NCI-H460 (cell line): ENCODE results near the gene HCN2. TPM values are rescaled to one million over a fixed set of nuclear protein-coding genes. Genes with fewer than 3 reads are reported as not detected.

Experiments used
- DNase-seq: peaks from one replicate; pipeline ENCODE4 v3.0.0-alpha.2; 2016; ENCODE audit warnings: low read depth; ENCODE audit errors: extremely low read depth
- polyA plus RNA-seq: library from polyadenylated mRNA; depleted of rRNA; stranded (reverse); fragments of >200 nt; gene quantifications from 2 replicates; pipeline ENCODE4 v1.2.3, GENCODE V29; 2014; cell fraction: nucleus; rRNA removed
- total RNA-seq: library from RNA; depleted of rRNA; stranded (reverse); fragments of >200 nt; shearing (Covaris generic); gene quantifications from 2 replicates; pipeline ENCODE4 v1.2.3, GENCODE V29; 2014; rRNA removed

The HCN2 gene
- 0.45 and 0.63 TPM in 2 replicates for total RNA-seq
- 0.33 and 0.42 TPM in 2 replicates for polyA plus RNA-seq

DNA sequence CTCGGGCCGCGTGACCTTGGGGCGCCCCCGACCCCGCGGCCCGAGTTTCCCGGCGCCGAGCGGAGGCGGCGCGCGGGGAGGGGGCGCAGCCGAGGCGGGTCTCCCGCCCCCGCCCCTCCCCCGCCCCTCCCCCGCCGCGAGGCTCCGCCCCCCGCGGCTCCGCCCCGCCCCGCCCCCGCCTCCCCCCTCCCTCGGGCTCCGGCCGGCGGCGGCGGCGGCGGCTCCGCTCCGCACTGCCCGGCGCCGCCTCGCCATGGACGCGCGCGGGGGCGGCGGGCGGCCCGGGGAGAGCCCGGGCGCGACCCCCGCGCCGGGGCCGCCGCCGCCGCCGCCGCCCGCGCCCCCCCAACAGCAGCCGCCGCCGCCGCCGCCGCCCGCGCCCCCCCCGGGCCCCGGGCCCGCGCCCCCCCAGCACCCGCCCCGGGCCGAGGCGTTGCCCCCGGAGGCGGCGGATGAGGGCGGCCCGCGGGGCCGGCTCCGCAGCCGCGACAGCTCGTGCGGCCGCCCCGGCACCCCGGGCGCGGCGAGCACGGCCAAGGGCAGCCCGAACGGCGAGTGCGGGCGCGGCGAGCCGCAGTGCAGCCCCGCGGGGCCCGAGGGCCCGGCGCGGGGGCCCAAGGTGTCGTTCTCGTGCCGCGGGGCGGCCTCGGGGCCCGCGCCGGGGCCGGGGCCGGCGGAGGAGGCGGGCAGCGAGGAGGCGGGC lies at the start of gene HCN2:
TSS of gene HCN2 (plus strand) at position 189 of the 703 bp plus-strand sequence. CDS start at position 254, 65 bp downstream.
- no peak for DNase-seq

DNA sequence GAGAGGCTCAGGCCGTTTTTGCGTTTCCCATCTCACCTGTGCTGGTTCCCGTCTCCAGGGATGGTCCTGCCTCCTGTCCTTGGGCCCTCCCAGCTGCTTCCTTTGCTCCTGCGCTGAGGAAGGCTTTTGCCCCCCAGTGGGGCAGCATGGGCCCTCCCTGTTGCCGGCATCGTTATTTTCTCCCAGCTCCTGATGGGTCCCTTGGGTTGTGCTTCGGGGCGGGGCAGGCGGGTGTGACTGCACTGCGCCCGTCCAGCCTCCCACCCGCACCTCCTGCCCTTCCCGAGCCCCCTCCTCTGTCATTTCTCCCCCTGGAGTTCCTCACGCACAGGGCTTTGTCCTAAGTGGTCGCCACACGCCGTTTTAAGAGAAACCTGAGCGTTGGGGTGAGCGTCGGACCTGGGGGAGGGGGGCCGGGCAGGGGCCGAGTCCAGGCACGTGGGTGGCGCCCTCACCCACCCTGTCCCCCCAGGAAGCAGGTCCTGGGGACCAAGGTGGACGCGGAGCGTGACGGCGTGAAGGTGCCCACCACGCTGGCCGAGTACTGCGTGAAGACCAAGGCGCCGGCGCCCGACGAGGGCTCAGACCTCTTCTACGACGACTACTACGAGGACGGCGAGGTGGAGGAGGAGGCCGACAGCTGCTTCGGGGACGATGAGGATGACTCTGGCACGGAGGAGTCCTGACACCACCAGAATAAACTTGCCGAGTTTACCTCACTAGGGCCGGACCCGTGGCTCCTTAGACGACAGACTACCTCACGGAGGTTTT lies 48.6 kb upstream of the HCN2 start:
- DNase-seq, result no peak

DNA sequence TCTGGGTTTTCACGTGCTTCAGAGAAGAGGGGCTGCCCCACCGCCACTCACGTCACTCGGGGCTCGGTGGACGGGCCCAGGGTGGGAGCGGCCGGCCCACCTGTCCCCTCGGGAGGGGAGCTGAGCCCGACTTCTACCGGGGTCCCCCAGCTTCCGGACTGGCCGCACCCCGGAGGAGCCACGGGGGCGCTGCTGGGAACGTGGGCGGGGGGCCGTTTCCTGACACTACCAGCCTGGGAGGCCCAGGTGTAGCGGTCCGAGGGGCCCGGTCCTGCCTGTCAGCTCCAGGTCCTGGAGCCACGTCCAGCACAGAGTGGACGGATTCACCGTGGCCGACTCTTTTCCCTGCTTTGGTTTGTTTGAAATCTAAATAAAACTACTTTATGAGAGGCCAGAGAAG lies 48.0 kb upstream of the HCN2 start:
- no peak for DNase-seq

DNA sequence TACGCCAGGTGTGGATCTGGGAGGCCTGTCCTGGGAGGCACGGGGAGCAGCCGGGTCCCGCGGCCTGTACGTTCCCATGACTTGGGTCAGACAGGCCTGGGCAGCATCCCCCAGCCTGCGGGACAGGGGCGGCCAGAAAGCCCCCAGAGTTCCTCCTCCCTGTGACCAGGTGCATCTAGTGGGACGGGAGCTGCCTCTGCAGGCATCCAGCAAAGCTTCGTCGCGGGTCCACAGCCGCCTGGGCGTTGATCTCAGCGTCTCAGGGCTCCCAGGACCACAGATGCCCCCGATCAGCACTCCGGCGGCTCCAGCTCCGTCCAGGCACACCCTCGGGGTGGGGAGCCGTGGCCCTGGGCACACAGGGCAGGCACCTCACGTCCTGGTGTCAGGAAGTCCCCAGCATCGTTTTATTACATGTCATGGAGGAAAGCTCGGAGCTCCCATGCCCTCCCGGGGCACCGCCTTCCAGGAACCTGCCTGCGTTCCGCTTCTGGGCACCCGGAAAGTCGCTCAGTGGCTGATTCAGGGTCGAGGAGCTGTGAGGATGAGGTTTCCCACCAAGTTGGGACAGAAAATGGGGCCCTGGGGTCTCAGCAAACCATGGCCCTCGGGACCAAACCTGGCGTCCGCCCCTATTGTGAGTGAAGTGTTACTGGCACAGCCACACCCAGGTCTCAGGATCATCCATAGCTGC lies 47.4 kb upstream of the HCN2 start:
- DNase-seq, result no peak

DNA sequence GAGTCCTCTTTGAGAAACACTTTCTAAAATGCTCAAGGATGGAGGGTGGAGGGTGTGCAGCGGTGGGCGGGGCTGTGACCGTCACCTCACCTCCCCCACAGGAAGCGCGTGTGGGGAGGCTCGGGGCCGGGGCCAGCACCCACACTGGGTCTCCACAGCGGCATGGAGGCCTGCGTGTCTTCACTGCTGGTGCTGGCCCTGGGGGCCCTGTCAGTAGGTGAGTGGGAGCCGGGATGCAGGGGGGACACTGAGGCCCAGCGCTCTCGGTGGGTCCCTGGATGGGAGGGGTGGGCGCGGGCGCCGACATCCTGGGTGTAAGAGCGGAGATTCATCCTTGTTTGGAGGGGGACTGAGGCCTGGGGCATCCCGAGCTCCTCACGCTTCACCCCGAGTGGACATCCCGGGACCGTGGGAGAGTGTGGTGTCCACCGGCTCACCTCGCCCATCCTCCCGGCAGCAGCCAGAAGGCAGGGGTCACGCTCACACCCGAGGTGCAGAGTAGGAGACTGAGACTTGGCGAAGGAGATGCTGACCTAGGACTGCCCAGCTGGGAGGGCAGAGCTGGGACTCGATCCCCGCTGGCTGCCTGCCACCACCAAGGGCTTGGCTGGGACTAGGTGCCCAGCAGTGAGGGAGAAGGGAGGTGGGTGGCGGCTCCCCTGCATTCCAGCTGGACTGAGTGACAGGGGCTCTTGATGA lies 45.6 kb upstream of the HCN2 start, which contains the start of gene GZMM:
TSS of gene GZMM (plus strand) at position 144 of the 699 bp plus-strand sequence. CDS start at position 163, 19 bp downstream.
- no peak for DNase-seq

DNA sequence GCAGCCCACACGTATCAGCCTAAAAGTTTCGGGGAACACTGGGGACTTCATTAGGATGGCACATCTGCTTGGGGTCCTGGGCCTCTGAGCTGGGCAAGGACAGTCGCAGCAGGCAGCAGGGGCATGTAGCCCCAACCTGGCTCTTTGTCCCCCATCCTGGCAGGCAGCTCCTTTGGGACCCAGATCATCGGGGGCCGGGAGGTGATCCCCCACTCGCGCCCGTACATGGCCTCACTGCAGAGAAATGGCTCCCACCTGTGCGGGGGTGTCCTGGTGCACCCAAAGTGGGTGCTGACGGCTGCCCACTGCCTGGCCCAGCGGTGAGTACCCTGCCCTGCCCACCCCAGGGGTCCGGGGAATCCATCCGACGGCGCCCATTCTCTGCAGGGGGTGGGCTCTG lies 42.6 kb upstream of the HCN2 start:
- no peak for DNase-seq

DNA sequence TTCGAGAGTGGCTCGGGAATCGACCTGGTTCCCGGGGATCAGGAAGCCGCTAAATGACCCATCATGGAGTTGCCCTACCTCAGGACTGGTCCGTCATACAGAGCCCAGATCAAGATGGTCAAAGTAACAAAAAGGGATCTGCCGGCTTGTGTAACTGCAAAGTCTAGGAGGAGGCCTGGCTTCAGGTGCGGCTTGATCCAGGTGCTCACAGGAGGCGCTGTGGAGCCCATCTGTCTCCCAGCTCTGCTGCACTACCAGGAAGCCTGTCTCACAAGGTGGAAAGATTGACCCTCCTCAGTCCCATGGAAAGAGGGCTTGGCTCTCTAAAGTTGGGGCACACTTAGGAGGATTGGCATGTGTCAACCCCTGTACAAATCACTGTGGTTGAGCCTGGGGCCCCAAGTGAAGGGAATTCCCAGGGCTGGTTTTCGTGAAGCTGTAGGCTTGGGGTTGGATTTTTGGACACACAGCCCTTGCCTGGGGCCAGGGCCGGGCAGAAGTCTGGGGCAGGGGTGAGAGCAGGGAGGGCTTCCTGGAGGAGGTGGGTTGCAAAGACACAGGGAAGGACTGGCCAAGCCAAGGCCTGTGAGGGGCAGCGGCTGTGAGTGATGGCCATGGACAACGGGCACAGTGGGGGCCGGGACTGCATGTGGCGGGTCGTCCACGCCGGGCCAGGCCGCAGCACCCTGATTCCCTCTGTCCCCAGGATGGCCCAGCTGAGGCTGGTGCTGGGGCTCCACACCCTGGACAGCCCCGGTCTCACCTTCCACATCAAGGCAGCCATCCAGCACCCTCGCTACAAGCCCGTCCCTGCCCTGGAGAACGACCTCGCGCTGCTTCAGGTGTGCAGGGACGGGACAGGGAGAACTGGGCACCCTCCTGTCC lies 41.6 kb upstream of the HCN2 start:
- DNase-seq, result no peak

DNA sequence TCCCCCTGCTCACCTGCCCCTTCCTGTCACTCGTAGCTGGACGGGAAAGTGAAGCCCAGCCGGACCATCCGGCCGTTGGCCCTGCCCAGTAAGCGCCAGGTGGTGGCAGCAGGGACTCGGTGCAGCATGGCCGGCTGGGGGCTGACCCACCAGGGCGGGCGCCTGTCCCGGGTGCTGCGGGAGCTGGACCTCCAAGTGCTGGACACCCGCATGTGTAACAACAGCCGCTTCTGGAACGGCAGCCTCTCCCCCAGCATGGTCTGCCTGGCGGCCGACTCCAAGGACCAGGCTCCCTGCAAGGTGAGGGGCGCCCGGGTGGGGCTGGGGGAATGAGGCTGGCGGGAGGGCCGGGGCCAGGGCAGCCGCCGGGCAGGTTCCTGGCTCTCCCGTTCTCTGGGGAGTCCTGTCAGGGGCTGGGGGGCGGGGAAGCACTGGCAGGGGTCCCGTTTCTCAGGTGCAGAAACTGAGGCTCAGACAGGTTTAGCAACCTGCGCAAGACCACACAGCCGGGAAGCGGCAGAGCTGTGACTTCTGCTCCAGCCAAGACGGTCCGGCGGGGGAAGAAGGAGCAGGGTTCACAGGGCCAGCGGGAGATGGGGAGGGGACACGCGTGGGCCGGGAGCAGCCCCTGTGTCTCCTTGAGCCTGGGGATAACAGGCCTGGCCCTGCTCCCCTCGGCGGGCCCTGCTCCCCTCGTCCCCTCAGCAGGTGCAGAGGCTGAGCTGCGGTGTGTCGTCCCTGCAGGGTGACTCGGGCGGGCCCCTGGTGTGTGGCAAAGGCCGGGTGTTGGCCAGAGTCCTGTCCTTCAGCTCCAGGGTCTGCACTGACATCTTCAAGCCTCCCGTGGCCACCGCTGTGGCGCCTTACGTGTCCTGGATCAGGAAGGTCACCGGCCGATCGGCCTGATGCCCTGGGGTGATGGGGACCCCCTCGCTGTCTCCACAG lies 40.5 kb upstream of the HCN2 start:
- no peak for DNase-seq

DNA sequence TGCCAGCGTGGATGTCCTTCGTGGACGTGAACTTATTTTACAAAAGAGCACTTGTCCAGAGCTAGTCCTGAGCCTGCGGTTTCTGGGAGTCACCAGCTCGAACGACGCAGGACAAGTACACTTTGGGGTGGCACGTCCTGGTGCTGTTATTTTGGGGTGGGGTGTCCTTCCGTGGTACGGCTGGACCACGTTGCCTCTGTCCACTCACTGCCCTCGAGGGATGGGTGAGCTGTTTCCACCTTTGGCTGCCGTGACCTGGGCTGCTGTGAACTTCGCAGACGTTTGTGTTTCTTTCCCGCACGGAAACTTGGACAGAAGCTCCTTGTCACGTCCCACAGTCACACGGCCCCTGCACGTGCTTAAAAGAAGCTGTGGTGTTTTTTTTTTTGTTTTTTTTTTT lies 34.9 kb upstream of the HCN2 start:
- no peak for DNase-seq

DNA sequence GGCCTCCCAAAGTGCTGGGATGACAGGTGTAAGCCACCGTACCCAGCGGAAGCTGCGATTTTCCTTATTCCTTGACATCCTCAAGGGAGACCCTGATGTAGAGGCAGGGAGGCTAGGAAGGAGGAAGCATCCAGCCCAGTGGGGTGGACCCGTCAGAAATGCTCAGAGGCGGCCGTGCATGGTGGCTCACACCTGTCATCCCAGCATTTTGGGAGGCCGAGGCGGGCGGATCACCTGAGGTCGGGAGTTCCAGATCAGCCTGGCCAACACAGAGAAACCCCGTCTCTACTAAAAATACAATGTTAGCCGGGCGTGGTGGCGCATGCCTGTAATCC lies 34.2 kb upstream of the HCN2 start:
- no peak for DNase-seq

DNA sequence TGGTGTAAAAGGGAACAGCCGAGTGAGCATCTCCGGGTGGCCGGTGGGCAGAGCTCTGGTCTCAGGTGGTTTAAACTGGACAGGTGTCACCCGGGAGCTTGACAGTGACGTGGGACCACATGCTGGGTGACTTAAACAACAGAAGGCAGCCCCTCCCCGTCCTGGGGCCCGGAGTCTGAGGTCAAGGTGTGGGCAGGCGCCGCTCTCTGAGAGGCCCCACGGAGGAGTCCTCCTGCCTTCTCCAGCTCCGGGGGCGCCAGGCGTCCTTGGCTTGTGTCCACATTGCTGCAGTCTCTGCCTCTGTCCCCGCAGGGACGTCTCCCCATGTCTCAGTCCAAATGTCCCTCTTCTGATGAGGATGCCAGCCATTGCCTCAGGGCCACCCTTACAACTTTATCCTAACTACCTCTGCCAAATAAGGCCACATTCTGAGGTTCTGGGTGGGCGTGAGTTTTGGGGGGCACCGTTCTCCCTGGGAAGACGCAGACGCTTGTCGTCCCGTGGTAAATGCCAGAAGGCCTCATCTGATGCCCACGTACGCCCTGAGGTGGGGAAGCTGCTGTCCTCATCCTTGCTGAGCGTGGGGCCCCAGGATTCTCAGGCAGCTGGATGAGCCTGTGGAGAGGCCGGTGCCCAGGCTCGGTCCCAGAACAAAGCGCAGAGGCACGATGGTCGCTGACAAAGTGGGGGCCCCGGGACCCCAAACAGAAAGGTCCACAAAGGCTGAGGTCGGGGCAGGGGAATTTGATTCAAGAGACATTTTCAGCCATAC lies 32.9 kb upstream of the HCN2 start:
- DNase-seq, result no peak

DNA sequence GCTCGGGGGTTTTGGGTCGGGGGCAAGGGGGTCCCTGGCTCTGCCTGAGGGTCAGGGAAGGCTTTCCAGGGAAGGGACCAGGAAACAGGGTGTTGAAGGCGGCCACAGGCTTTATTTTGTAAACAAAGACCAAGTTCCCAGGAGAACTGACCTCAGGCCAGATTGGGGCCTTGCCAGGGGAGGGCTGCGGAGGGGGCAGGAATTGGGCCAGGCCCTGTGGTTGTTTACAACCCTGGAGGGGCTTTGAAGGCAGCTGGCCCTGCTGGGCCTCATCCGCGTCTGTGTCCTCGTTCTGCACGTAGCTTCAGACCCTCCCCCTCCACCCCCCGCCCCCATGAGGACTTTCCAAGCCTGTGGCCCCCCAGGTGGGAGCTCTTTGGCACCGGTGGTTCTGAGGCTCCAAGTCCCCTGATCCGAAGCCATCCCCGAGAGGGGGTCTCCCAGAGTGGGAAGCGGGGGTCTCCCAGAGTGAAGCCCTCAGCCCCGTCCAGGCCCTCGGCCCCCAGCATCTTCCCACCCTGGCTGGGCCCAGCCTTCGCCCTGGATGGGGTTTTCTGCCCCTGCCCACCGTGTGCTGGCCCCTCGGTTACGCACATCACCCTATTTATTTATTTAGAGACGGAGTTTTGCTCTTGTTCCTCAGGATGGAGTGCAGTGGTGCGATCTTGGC lies 30.8 kb upstream of the HCN2 start:
- DNase-seq, result no peak

DNA sequence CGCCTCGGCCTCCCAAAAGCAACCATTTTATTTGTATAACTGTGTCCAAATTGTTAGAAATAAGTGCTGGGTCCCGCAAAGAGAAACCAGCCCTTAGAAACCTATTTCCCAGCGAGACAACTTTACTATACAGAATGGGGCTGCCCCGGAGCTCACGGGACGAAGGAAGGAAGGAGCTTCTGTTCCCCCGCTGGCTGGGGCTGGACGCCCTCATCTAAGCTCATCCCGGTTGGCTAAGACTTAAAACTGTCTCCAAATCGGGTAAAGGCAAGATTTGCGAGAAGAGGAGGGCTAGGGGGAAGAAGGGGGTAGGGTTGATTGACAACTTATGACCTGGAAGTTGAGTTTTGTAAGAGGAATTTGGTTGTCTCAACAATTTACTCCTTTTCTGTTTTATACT lies 29.6 kb upstream of the HCN2 start:
- DNase-seq, result no peak

DNA sequence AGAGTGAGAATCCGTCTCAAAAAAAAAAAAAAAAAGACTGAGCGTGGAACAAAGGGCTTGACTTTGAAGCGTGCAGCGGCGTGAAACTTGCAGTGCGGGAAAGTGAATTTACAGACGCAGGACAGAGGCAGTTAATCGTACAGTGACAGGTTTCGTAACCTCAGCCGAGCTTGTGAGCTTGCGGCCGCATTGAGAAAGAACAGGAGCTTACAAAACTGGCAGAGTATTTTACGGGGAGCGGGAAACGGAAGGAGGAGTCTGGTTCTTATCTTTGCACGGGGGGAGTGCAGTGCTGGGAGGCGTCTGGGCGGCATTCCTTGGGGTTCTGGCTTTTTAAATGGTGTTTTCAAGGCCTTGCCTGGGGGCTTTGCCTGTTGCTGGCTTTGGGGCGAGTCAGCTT lies 23.3 kb upstream of the HCN2 start:
- DNase-seq, result no peak

DNA sequence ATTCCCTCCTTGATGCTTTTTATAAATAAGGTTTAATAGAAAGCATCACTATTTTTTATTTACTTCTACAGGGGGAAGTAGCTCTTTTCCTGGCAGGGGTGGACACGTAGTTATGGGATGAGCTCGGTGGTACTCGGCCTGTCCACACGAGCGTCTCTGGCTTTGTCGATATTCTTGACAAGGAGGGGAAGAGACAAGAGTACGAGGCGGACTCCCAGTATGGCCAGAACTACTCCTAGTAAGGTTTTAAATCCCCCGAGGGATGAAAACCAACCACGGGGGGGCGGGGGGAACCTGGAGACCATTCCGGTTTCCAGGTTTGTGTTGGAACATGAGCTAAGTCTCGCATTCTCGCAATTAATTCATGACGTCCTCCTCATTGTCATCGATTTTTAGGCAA lies 22.8 kb upstream of the HCN2 start:
- no peak for DNase-seq

DNA sequence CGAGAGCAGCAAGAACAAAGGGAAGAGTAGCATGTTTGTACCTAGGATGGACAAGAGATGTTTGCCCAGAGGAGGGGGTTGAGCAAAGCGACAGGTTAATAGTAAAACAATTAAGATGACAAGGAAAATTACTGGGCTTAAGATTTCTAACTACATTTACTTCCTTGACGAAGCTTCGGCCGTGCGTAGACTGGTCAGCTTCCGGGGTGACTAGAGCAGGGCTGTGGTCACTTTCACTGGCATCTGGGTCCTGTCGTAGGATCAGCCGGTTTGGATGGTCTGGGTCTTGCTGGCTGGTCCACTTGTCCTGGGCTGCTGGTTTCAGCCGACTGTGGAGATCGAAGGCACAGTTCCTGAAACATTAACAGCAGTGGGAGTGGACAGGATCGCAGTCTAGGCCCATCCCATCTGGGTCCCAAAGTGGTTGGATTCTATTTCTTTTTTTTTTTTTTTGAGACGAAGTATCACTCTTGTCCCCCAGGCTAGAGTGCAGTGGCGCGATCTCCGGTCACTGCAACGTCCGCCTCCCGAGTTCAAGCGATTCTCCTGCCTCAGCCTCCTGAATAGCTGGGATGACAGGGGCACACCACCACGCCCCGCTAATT lies 22.3 kb upstream of the HCN2 start:
- DNase-seq, result no peak

DNA sequence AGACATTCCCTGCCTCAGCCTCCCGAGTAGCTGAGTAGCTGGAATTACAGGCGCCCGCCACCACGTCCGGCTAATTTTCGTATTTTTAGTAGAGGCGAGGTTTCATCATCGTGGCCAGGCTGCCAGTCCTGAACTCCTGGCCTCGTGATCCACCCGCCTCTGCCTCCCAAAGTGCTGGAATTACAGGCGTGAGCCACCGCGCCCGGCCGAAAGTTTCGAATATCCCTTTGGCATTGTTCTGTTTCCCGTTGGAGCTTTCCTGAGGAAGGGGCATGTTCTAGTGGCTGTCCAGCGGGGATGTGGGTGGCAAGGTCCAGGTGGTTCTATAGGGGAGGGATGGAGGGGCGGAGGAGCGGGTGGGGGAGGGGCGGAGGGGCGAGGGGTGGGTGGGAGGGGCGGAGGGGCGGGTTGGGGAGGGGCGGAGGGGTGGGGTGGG lies 19.4 kb upstream of the HCN2 start:
- DNase-seq, result no peak
